HepG2 (cell line): ENCODE results near the gene GRIN3A. TPM values are rescaled to one million over a fixed set of nuclear protein-coding genes. Genes with fewer than 3 reads are reported as not detected.

Experiments used
- CENPT ChIP-seq: sonication (generic); formaldehyde crosslinking; IDR thresholded peaks from 2 replicates; pipeline ENCODE4 v1.8.0; 2022; ENCODE audit warnings: low read depth, mild to moderate bottlenecking, moderate library complexity, missing genetic modification reagents
- FOXK1 ChIP-seq: sonication (generic); formaldehyde crosslinking; IDR thresholded peaks from 2 replicates; pipeline ENCODE4 v1.4.0; 2020; ENCODE audit warnings: low read depth, missing genetic modification reagents, borderline replicate concordance
- FOXO4 ChIP-seq: sonication (generic); formaldehyde crosslinking; conservative IDR thresholded peaks from 2 replicates; pipeline ENCODE4 v1.8.1; 2023; ENCODE audit warnings: missing genetic modification reagents
- GATA4 ChIP-seq: sonication (generic); IDR thresholded peaks from 2 replicates; pipeline ENCODE4 v1.6.1; 2016; ENCODE audit warnings: antibody characterized with exemption, low read depth, borderline replicate concordance
- MAFF ChIP-seq: IDR thresholded peaks from 2 replicates; pipeline ENCODE4 v1.6.1; 2011; ENCODE audit warnings: low read depth, low read length, improper control_type of control experiment
- MBD4 ChIP-seq: IDR thresholded peaks from 2 replicates; pipeline ENCODE4 v1.6.1; 2012; ENCODE audit warnings: low read length, inconsistent platforms, borderline replicate concordance
- PBX3 ChIP-seq: sonication (generic); formaldehyde crosslinking; IDR thresholded peaks from 2 replicates; pipeline ENCODE4 v1.8.1; 2023; ENCODE audit warnings: missing genetic modification reagents, inconsistent platforms, borderline replicate concordance
- TERF1 ChIP-seq: sonication (generic); formaldehyde crosslinking; IDR thresholded peaks from 2 replicates; pipeline ENCODE4 v1.8.0; 2022; ENCODE audit warnings: mild to moderate bottlenecking, missing genetic modification reagents, moderate library complexity
- TOE1 ChIP-seq: sonication (generic); formaldehyde crosslinking; IDR thresholded peaks from 2 replicates; pipeline ENCODE4 v1.4.0; 2020; ENCODE audit warnings: mild to moderate bottlenecking, missing genetic modification reagents
- YY1 ChIP-seq: IDR thresholded peaks from 2 replicates; pipeline ENCODE4 v1.6.1; 2011; ENCODE audit warnings: low read length, low read depth, moderate library complexity, mild to moderate bottlenecking; ENCODE audit not compliant: insufficient read depth, insufficient replicate concordance
- ZBTB42 ChIP-seq: sonication (generic); formaldehyde crosslinking; IDR thresholded peaks from 2 replicates; pipeline ENCODE4 v1.5.0; 2020; ENCODE audit warnings: mild to moderate bottlenecking, missing genetic modification reagents
- ZNF562 ChIP-seq: sonication (generic); formaldehyde crosslinking; IDR thresholded peaks from 2 replicates; pipeline ENCODE4 v1.8.0; 2022; ENCODE audit warnings: missing genetic modification reagents, borderline replicate concordance
- ZNF614 ChIP-seq: IDR thresholded peaks from 2 replicates; pipeline ENCODE4 v1.6.1; 2018; ENCODE audit warnings: missing biosample characterization, missing genetic modification reagents, inconsistent platforms, borderline replicate concordance
- ZNF709 ChIP-seq: sonication (generic); formaldehyde crosslinking; IDR thresholded peaks from 2 replicates; pipeline ENCODE4 v1.5.0; 2020; ENCODE audit warnings: mild to moderate bottlenecking, missing genetic modification reagents
- ZNF800 ChIP-seq: sonication (generic); formaldehyde crosslinking; IDR thresholded peaks from 2 replicates; pipeline ENCODE4 v1.4.0; 2020; ENCODE audit warnings: missing genetic modification reagents
- polyA plus RNA-seq, 8 experiments: library from polyadenylated mRNA; depleted of rRNA in 3 of 8; stranded (reverse) in 7 of 8; unstranded in 1 of 8; fragments of >200 nt; fragmentation: Illumina TruSeq in 4 of 8; extraction: Trizol in 4 of 8; gene quantifications; 2 replicates each; pipeline versions ENCODE4 v1.2.1 to v1.2.3, GENCODE V29; 2011 to 2016; ENCODE audit warnings: low read depth in 4 of 8, missing spikeins in 1 of 8, mixed read lengths in 1 of 8; ENCODE audit not compliant: insufficient read depth in 1 of 8
- total RNA-seq, 5 experiments: library from RNA; depleted of rRNA; stranded (reverse); fragments of >200 nt; fragmentation: Illumina TruSeq; extraction: Trizol; gene quantifications; 2 replicates each; pipeline ENCODE4 v1.2.3, GENCODE V29; 2016; ENCODE audit warnings: low read depth in 1 of 5
- TF ChIP-seq, protein P1 (sequence below), 2 experiments: sonication (generic) in 1 of 2; formaldehyde crosslinking in 1 of 2; IDR thresholded peaks; 2 replicates each; pipeline versions ENCODE4 v1.4.0 to v1.6.1; 2016 to 2020; ENCODE audit warnings: borderline replicate concordance in 1 of 2, low read depth in 1 of 2, mild to moderate bottlenecking in 1 of 2, missing genetic modification reagents in 1 of 2

Gene GRIN3A
- total and polyA plus RNA-seq, 2 of the 13 experiments (the other 11 are each of a cell fraction or from before 2014, with no cell fraction given), result not detected

GRCh38 chr9:101533334-101534204 is 204.9 kb downstream of the GRIN3A start, which contains the start of gene RNF20 (continued):
- TF ChIP-seq, protein P1, sequence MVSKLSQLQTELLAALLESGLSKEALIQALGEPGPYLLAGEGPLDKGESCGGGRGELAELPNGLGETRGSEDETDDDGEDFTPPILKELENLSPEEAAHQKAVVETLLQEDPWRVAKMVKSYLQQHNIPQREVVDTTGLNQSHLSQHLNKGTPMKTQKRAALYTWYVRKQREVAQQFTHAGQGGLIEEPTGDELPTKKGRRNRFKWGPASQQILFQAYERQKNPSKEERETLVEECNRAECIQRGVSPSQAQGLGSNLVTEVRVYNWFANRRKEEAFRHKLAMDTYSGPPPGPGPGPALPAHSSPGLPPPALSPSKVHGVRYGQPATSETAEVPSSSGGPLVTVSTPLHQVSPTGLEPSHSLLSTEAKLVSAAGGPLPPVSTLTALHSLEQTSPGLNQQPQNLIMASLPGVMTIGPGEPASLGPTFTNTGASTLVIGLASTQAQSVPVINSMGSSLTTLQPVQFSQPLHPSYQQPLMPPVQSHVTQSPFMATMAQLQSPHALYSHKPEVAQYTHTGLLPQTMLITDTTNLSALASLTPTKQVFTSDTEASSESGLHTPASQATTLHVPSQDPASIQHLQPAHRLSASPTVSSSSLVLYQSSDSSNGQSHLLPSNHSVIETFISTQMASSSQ (IDR thresholded peaks at IDR 0.05; ENCODE audit: low read depth), result no peak
- TF ChIP-seq, protein P1 (CRISPR knock-in tag; IDR thresholded peaks at IDR 0.05; ENCODE audit: borderline replicate concordance), result peak; percentile 53
- TF ChIP-seq YY1 (peak; percentile 30), GATA4 (no peak), ZNF800 (no peak), CENPT (no peak), TOE1 (CRISPR knock-in tag) (peak; percentile 4; the same call in 1 of the 2 replicates), FOXK1 (CRISPR knock-in tag) (peak; percentile 66; the same call in 1 of the 2 replicates), ZBTB42 (CRISPR knock-in tag) (no peak), ZNF562 (CRISPR knock-in tag) (no peak), MAFF (no peak), ZNF614 (CRISPR knock-in tag) (no peak), TERF1 (no peak), FOXO4 (CRISPR knock-in tag) (no peak), ZNF709 (CRISPR knock-in tag) (no peak), PBX3 (CRISPR knock-in tag) (peak; percentile 58; the same call in 1 of the 2 replicates), MBD4 (no peak)
